Smooth muscle cell (in vitro differentiated cells): ENCODE data around the gene MAPKAPK2. TPM values are rescaled to one million over a fixed set of nuclear protein-coding genes. Genes with fewer than 3 reads are reported as not detected.
"Not testable (repeated sequence)": the region's sequence is repeated elsewhere in the genome, so short reads cannot be mapped to it uniquely, and the experiment has no call there.

ENCODE experiments used
- DNase-seq: peaks from one replicate; lab custom pipeline; 2025; ENCODE audit not compliant: unreplicated experiment; lab: John Stamatoyannopoulos, UW
- H2AFZ ChIP-seq: fragments of 200-600 bp; sonication (generic); 2 replicates; pipeline ENCODE4 v1.6.0; 2016; ENCODE audit warnings: antibody characterized with exemption, low read depth, mild to moderate bottlenecking
- H3F3A ChIP-seq: fragments of 200-600 bp; sonication (generic); 2 replicates; pipeline ENCODE4 v1.6.0; 2017; ENCODE audit warnings: antibody characterized with exemption, low read depth
- H3K27ac ChIP-seq: fragments of 200-600 bp; sonication (generic); 2 replicates; pipeline ENCODE4 v1.5.1; 2016; ENCODE audit warnings: low read depth, mild to moderate bottlenecking
- H3K27me3 ChIP-seq: fragments of 200-600 bp; sonication (generic); 2 replicates; pipeline ENCODE4 v1.6.1; 2016; ENCODE audit warnings: low read depth, mild to moderate bottlenecking
- H3K36me3 ChIP-seq: fragments of 200-600 bp; sonication (generic); 2 replicates; pipeline ENCODE4 v1.5.1; 2016; ENCODE audit warnings: low read depth
- H3K4me1 ChIP-seq: fragments of 200-600 bp; sonication (generic); 2 replicates; pipeline ENCODE4 v1.5.1; 2016; ENCODE audit warnings: low read depth
- H3K4me2 ChIP-seq: fragments of 200-600 bp; sonication (generic); 2 replicates; pipeline ENCODE4 v1.6.0; 2016; ENCODE audit warnings: mild to moderate bottlenecking
- H3K4me3 ChIP-seq: fragments of 200-600 bp; sonication (generic); 2 replicates; pipeline ENCODE4 v1.5.1; 2016; ENCODE audit warnings: mild to moderate bottlenecking
- H3K79me2 ChIP-seq: fragments of 200-600 bp; sonication (generic); 2 replicates; pipeline ENCODE4 v1.6.0; 2016; ENCODE audit warnings: low read depth, mild to moderate bottlenecking
- H3K9ac ChIP-seq: fragments of 200-600 bp; sonication (generic); 2 replicates; pipeline ENCODE4 v1.6.0; 2016; ENCODE audit warnings: low read depth
- H3K9me3 ChIP-seq: fragments of 200-600 bp; sonication (generic); replicated peaks from 2 replicates; pipeline ENCODE4 v1.5.1; 2016; ENCODE audit warnings: low read depth
- H4K20me1 ChIP-seq: fragments of 200-600 bp; sonication (generic); 2 replicates; pipeline ENCODE4 v1.6.0; 2016; ENCODE audit warnings: low read depth
- CTCF ChIP-seq: fragments of 200-600 bp; sonication (generic); IDR thresholded peaks from 2 replicates; pipeline ENCODE4 v1.5.1; 2017; ENCODE audit warnings: borderline replicate concordance, mild to moderate bottlenecking, antibody characterized with exemption; ENCODE audit not compliant: insufficient read depth, poor library complexity, severe bottlenecking
- WGBS: methylation state at CpG from one replicate; pipeline ENCODE4 v1.1.7; 2016; ENCODE audit warnings: low lambda C conversion rate; 5-methylcytosine and 5-hydroxymethylcytosine counted together
- polyA plus RNA-seq: library from polyadenylated mRNA; unstranded; fragments of >200 nt; fragmentation: Nextera tagmentation; extraction: Ambion mirVana; gene quantifications from 2 replicates; pipeline ENCODE4 v1.2.1, GENCODE V29; 2016
- total RNA-seq: library from RNA; depleted of rRNA; stranded (reverse); fragments of >200 nt; gene quantifications from 2 replicates; pipeline ENCODE4 v1.2.3, GENCODE V29; 2014

Gene MAPKAPK2
- total and polyA plus RNA-seq, 2 experiments from 2014 or later = 14.3 to 40.9 TPM

GRCh38 chr1:206757524-206758266 lies 73.0 kb downstream of the MAPKAPK2 start:
- Histone ChIP-seq H3K4me2 (no peak overlapping the region), H3K27ac (no peak overlapping the region)

GRCh38 chr1:206760590-206760989 lies 75.9 kb downstream of the MAPKAPK2 start:
- no peaks in the 10 kb centered on the region for H3K79me2 ChIP-seq
- no peaks in the 10 kb centered on the region for H3K9me3 ChIP-seq
- no peaks in the 10 kb centered on the region for H4K20me1 ChIP-seq
- H3F3A ChIP-seq = peaks cover under 1% of the 10 kb centered on the region
- H3K4me1 ChIP-seq = peaks cover under 1% of the 10 kb centered on the region
- no peaks in the 10 kb centered on the region for H3K27me3 ChIP-seq
- 88% methylated on average over 1 of the region's 1 CpG for WGBS
- TF ChIP-seq CTCF = no peak
- no peaks in the 10 kb centered on the region for H3K36me3 ChIP-seq
- H2AFZ ChIP-seq = no peak overlapping the region
- DNase-seq = no peak
- H3K4me3 ChIP-seq = no peak overlapping the region
- H3K9ac ChIP-seq = no peak overlapping the region
- H3K4me2 ChIP-seq = no peak overlapping the region
- no peak overlapping the region for H3K27ac ChIP-seq

More at GRCh38 chr1:206757524-206758266, 73.0 kb downstream of the MAPKAPK2 start:
- Histone ChIP-seq H3F3A (peaks cover 12% of the 10 kb centered on the region), H4K20me1 (no peaks in the 10 kb centered on the region), H3K79me2 (no peaks in the 10 kb centered on the region), H3K36me3 (no peaks in the 10 kb centered on the region), H3K4me1 (no peaks in the 10 kb centered on the region), H3K4me3 (no peak overlapping the region), H3K27me3 (no peaks in the 10 kb centered on the region), H3K9ac (no peak overlapping the region), H3K9me3 (no peaks in the 10 kb centered on the region), H2AFZ (no peak overlapping the region)
- WGBS = 91% methylated on average over 13 of the region's 13 CpGs
- no peak for DNase-seq
- no peak for TF ChIP-seq CTCF

GRCh38 chr1:206761159-206761768 lies 76.6 kb downstream of the MAPKAPK2 start:
- H2AFZ ChIP-seq = no peak overlapping the region
- H3K9me3 ChIP-seq = no peaks in the 10 kb centered on the region
- no peaks in the 10 kb centered on the region for H3K79me2 ChIP-seq
- H3K4me2 ChIP-seq = no peak overlapping the region
- DNase-seq = no peak
- no peaks in the 10 kb centered on the region for H4K20me1 ChIP-seq
- H3K36me3 ChIP-seq = no peaks in the 10 kb centered on the region
- H3K4me3 ChIP-seq = no peak overlapping the region
- no peaks in the 10 kb centered on the region for H3K27me3 ChIP-seq
- no peak overlapping the region for H3K27ac ChIP-seq
- peaks cover 5% of the 10 kb centered on the region for H3F3A ChIP-seq
- WGBS = 78% methylated on average over 6 of the region's 6 CpGs
- H3K4me1 ChIP-seq = peaks cover 7% of the 10 kb centered on the region
- no peak overlapping the region for H3K9ac ChIP-seq
- peak; percentile 41 for TF ChIP-seq CTCF

- H4K20me1 ChIP-seq = not testable (repeated sequence)
Observed at GRCh38 chr1:206762741-206763364, 78.1 kb downstream of the MAPKAPK2 start.

GRCh38 chr1:206765771-206766170 lies 81.1 kb downstream of the MAPKAPK2 start:
- 96% methylated on average over 1 of the region's 1 CpG for WGBS

More at GRCh38 chr1:206762741-206763364, 78.1 kb downstream of the MAPKAPK2 start:
- not testable (repeated sequence) for H2AFZ ChIP-seq, H3K79me2 ChIP-seq, DNase-seq, H3K9ac ChIP-seq, H3K4me3 ChIP-seq, H3K36me3 ChIP-seq, H3K27ac ChIP-seq, H3K4me2 ChIP-seq, H3K27me3 ChIP-seq, H3K4me1 ChIP-seq, H3K9me3 ChIP-seq
- WGBS = 92% methylated on average over 11 of the region's 12 CpGs
- peaks cover 13% of the 10 kb centered on the region for H3F3A ChIP-seq

More at GRCh38 chr1:206765771-206766170, 81.1 kb downstream of the MAPKAPK2 start:
- not testable (repeated sequence) for H3K79me2 ChIP-seq, H3K27me3 ChIP-seq, H2AFZ ChIP-seq, DNase-seq, H3K36me3 ChIP-seq, H3K9me3 ChIP-seq, H3K4me3 ChIP-seq, H4K20me1 ChIP-seq, H3K9ac ChIP-seq
- peak overlapping the region; percentile 49 for H3K27ac ChIP-seq
- H3K4me1 ChIP-seq = peaks cover 18% of the 10 kb centered on the region
- H3K4me2 ChIP-seq = peak overlapping the region; percentile 58
- H3F3A ChIP-seq = peaks cover 13% of the 10 kb centered on the region
